Measurements from ENCODE around the gene CRMP1. TPM values are rescaled to one million over a fixed set of nuclear protein-coding genes. Genes with fewer than 3 reads are reported as not detected.
A peak's percentile ranks its signal among the peaks of the same experiment; 100 is the strongest.

The CRMP1 gene
- total RNA-seq, 4 donors from 2014 or later, result 0.63 to 3.0 (median 0.81) TPM; not detected in 1

GRCh38 chr4:5921101-5921980 lies 28.5 kb upstream of the CRMP1 start:
- WGBS, 2 donors, result 30 to 35% methylated on average over 12 to 15 of the region's 16 CpGs
- no peak overlapping the region for H3K4me3 ChIP-seq (replicated peaks in 1 of 3)
- intact Hi-C loops (cut with DNase I), result no loop called here
- H3K36me3 ChIP-seq, result no peaks in the 10 kb centered on the region
- no peak overlapping the region for H3K27ac ChIP-seq
- DNase-seq, result no peak
- no peaks in the 10 kb centered on the region for H3K27me3 ChIP-seq
- no peaks in the 10 kb centered on the region for H3K4me1 ChIP-seq
- TF ChIP-seq, protein P1, sequence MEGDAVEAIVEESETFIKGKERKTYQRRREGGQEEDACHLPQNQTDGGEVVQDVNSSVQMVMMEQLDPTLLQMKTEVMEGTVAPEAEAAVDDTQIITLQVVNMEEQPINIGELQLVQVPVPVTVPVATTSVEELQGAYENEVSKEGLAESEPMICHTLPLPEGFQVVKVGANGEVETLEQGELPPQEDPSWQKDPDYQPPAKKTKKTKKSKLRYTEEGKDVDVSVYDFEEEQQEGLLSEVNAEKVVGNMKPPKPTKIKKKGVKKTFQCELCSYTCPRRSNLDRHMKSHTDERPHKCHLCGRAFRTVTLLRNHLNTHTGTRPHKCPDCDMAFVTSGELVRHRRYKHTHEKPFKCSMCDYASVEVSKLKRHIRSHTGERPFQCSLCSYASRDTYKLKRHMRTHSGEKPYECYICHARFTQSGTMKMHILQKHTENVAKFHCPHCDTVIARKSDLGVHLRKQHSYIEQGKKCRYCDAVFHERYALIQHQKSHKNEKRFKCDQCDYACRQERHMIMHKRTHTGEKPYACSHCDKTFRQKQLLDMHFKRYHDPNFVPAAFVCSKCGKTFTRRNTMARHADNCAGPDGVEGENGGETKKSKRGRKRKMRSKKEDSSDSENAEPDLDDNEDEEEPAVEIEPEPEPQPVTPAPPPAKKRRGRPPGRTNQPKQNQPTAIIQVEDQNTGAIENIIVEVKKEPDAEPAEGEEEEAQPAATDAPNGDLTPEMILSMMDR (IDR thresholded peaks at IDR 0.05), result no peak
- TF ChIP-seq POLR2A (IDR thresholded peaks at IDR 0.05), result no peak
- H3K9me3 ChIP-seq, result no peaks in the 10 kb centered on the region

GRCh38 chr4:5919571-5919970 lies 26.7 kb upstream of the CRMP1 start:
- WGBS, 2 donors, result 77 to 93% methylated on average over 6 to 7 of the region's 7 CpGs
- TF ChIP-seq POLR2A (IDR thresholded peaks at IDR 0.05), result no peak
- TF ChIP-seq, protein P1 (IDR thresholded peaks at IDR 0.05), result no peak
- intact Hi-C loops (cut with DNase I), result no loop called here
- Histone ChIP-seq H3K27me3 (no peaks in the 10 kb centered on the region), H3K27ac (no peak overlapping the region), H3K4me3 (replicated peaks in 1 of 3) (no peak overlapping the region), H3K4me1 (no peaks in the 10 kb centered on the region), H3K36me3 (no peaks in the 10 kb centered on the region), H3K9me3 (no peaks in the 10 kb centered on the region)
- DNase-seq, result no peak

- Histone ChIP-seq H3K27me3 (no peaks in the 10 kb centered on the region), H3K9me3 (no peaks in the 10 kb centered on the region), H3K4me3 (replicated peaks in 1 of 3) (no peak overlapping the region), H3K4me1 (no peaks in the 10 kb centered on the region), H3K27ac (no peak overlapping the region), H3K36me3 (no peaks in the 10 kb centered on the region)
- no peak for DNase-seq
- intact Hi-C loops (cut with DNase I), result no loop called here
- no peak for TF ChIP-seq POLR2A (IDR thresholded peaks at IDR 0.05)
- TF ChIP-seq, protein P1 (IDR thresholded peaks at IDR 0.05), result no peak
- 87 to 90% methylated on average over 6 of the region's 8 CpGs for WGBS, 2 donors
Measured at GRCh38 chr4:5919044-5919443, 26.2 kb upstream of the CRMP1 start.

DNA sequence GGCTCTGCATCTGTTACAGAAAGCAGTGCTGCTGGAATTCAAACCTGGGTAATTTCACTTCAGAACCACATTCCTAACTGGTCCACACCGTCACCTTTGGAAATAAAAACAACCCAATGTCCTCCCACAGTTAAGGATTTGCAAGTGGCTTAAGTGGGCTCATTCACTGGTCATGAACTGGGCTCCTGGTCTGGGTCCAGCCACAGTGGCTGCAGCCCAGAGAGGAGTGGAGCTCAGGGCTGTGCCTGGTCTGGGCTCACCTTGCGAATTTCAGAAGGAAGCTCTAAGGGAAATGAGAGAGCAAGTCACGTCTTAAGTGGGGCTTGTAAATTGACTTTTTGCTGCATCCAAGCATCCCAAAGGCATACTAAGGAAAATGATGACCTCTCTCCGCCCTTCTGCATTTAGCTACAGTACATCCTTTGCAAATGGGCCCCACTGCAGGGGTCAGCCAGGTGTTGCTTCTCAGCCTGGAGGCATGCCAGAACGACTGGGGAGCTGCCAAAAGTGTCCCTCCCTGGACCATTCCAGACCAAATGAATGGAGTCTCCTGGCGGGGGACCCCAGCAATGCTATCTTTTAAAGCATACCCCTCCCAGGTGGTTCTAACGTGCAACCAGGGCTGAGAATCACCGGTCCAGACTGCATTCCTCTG lies 25.6 kb upstream of the CRMP1 start:
- no peak for TF ChIP-seq POLR2A (IDR thresholded peaks at IDR 0.05)
- TF ChIP-seq, protein P1 (IDR thresholded peaks at IDR 0.05), result no peak
- no peaks in the 10 kb centered on the region for H3K27me3 ChIP-seq
- WGBS, 2 donors, result 24 to 35% methylated on average over 8 of the region's 8 CpGs

DNA sequence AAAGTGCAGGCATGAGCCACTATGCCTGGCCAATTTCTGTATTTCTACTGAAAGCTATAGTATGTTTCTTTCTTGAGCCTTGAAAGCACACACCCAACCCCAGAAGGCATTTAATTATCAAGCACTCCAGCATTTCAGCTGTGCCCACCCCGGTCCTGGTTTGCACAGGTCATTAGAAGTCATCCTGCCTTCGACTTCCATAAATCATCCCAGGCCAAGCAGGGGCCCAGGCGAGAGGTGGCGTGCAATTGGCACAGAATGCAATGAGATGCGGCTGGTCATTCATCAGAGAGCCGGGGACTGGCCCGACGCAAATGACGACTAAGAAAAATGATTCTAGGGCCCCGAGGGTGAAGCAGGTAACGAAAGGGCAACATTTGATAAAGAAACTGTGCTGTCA lies 24.8 kb upstream of the CRMP1 start:
- Histone ChIP-seq H3K27ac (no peak overlapping the region), H3K9me3 (no peaks in the 10 kb centered on the region), H3K4me1 (no peaks in the 10 kb centered on the region), H3K4me3 (replicated peaks in 1 of 3) (no peak overlapping the region), H3K36me3 (no peaks in the 10 kb centered on the region), H3K27me3 (no peaks in the 10 kb centered on the region)
- TF ChIP-seq, protein P1 (IDR thresholded peaks at IDR 0.05), result no peak
- TF ChIP-seq POLR2A (IDR thresholded peaks at IDR 0.05), result no peak
- intact Hi-C loops (cut with DNase I), result no loop called here
- 70 to 79% methylated on average over 10 to 11 of the region's 11 CpGs for WGBS, 2 donors
- no peak for DNase-seq

More for the DNA sequence above, 25.6 kb upstream of the CRMP1 start:
- intact Hi-C loops (cut with DNase I), result no loop called here
- peak; percentile 70 to 73 for DNase-seq
- Histone ChIP-seq H3K36me3 (no peaks in the 10 kb centered on the region), H3K9me3 (no peaks in the 10 kb centered on the region), H3K4me1 (no peaks in the 10 kb centered on the region), H3K27ac (no peak overlapping the region), H3K4me3 (replicated peaks in 1 of 3) (no peak overlapping the region)

Measured in thyroid gland (tissue), 4 donors.